KMS-11 (cell line): ENCODE results near the gene CCDC134.

Source experiments
- H2AFZ ChIP-seq: fragments of 200-600 bp; sonication (generic); 2 replicates; pipeline ENCODE4 v1.6.1; 2016; ENCODE audit warnings: antibody characterized with exemption, mixed run types, low read depth
- H3K27ac ChIP-seq: fragments of 200-600 bp; sonication (generic); 2 replicates; pipeline ENCODE4 v1.6.1; 2016; ENCODE audit warnings: mild to moderate bottlenecking, mixed run types
- H3K27me3 ChIP-seq: fragments of 200-600 bp; sonication (generic); 2 replicates; pipeline ENCODE4 v1.6.1; 2017; ENCODE audit warnings: mild to moderate bottlenecking, low read depth, mixed run types, moderate library complexity; ENCODE audit not compliant: insufficient read depth
- H3K36me3 ChIP-seq: fragments of 200-600 bp; sonication (generic); 2 replicates; pipeline ENCODE4 v1.6.1; 2017; ENCODE audit warnings: mild to moderate bottlenecking, mixed run types; ENCODE audit not compliant: insufficient read depth
- H3K4me1 ChIP-seq: fragments of 200-600 bp; sonication (generic); 2 replicates; pipeline ENCODE4 v1.6.1; 2016; ENCODE audit warnings: mild to moderate bottlenecking, low read depth, mixed run types; ENCODE audit not compliant: poor library complexity, severe bottlenecking
- H3K4me2 ChIP-seq: fragments of 200-600 bp; sonication (generic); 2 replicates; pipeline ENCODE4 v1.7.0; 2016; ENCODE audit warnings: mild to moderate bottlenecking, mixed run types
- H3K4me3 ChIP-seq: fragments of 200-600 bp; sonication (generic); IDR thresholded peaks from 2 replicates; pipeline ENCODE4 v1.6.1; 2017; ENCODE audit warnings: low read depth, low read length, mixed read lengths; ENCODE audit not compliant: insufficient read depth
- H3K79me2 ChIP-seq: fragments of 200-600 bp; sonication (generic); 2 replicates; pipeline ENCODE4 v1.6.1; 2016; ENCODE audit warnings: low read depth, mixed run types; ENCODE audit not compliant: insufficient read depth
- H3K9ac ChIP-seq: fragments of 200-600 bp; sonication (generic); 2 replicates; pipeline ENCODE4 v1.6.1; 2016; ENCODE audit warnings: mild to moderate bottlenecking, mixed run types
- H4K20me1 ChIP-seq: fragments of 200-600 bp; sonication (generic); 2 replicates; pipeline ENCODE4 v1.6.1; 2016; ENCODE audit warnings: mild to moderate bottlenecking, mixed run types; ENCODE audit not compliant: insufficient read depth
- CTCF ChIP-seq: fragments of 200-600 bp; sonication (generic); conservative IDR thresholded peaks from 2 replicates; pipeline ENCODE4 v1.6.1; 2017; ENCODE audit warnings: low read depth, mild to moderate bottlenecking, antibody characterized with exemption, low read length, moderate library complexity, mixed read lengths

CCDC134 gene

GRCh38 chr22:41848468-41848867 lies 48.0 kb downstream of the CCDC134 start:
- no peak overlapping the region for H3K4me3 ChIP-seq
- no peak overlapping the region for H3K4me2 ChIP-seq
- H3K79me2 ChIP-seq, result peaks cover 96% of the 10 kb centered on the region
- H3K27ac ChIP-seq, result no peak overlapping the region
- no peaks in the 10 kb centered on the region for H3K36me3 ChIP-seq
- H2AFZ ChIP-seq, result no peak overlapping the region
- TF ChIP-seq CTCF, result no peak
- peaks cover 29% of the 10 kb centered on the region; the same call in 1 of the 2 replicates for H4K20me1 ChIP-seq
- H3K4me1 ChIP-seq, result peaks cover 7% of the 10 kb centered on the region
- H3K9ac ChIP-seq, result no peak overlapping the region
- H3K27me3 ChIP-seq, result no peaks in the 10 kb centered on the region

DNA sequence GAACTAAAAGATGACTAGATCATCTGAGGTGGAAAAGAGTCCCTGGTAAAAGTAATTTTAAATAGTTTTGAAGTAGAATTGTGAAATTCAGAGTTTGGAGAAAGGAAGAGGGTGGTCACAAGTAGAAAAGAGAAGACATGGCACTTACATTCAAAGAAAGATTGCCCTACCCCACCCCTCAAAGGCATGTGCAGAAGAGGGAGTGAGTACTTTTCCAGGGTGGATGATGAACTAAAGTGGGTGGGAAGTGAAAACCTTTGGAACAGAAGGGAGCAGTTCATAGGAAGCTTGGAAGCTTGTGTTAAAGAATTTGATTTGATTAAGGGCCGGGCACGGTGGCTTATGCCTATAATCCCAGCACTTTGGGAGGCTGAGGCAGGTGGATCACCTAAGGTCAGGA lies 56.0 kb downstream of the CCDC134 start:
- no peak for TF ChIP-seq CTCF
- Histone ChIP-seq H4K20me1 (peaks cover 14% of the 10 kb centered on the region), H3K79me2 (peaks cover 96% of the 10 kb centered on the region), H2AFZ (no peak overlapping the region), H3K4me2 (no peak overlapping the region), H3K27me3 (no peaks in the 10 kb centered on the region), H3K36me3 (no peaks in the 10 kb centered on the region), H3K4me1 (peaks cover 45% of the 10 kb centered on the region), H3K4me3 (no peak overlapping the region), H3K9ac (no peak overlapping the region), H3K27ac (no peak overlapping the region)

- Histone ChIP-seq H3K4me3 (no peak overlapping the region), H3K79me2 (peaks cover 95% of the 10 kb centered on the region), H3K9ac (no peak overlapping the region), H3K4me2 (no peak overlapping the region), H3K36me3 (no peaks in the 10 kb centered on the region), H3K27ac (no peak overlapping the region), H3K27me3 (no peaks in the 10 kb centered on the region), H3K4me1 (peaks cover 53% of the 10 kb centered on the region), H2AFZ (no peak overlapping the region), H4K20me1 (peaks cover 15% of the 10 kb centered on the region)
- peak; percentile 63 for TF ChIP-seq CTCF
These were observed 56.8 kb downstream of the CCDC134 start for GRCh38 chr22:41857155-41857859.

DNA sequence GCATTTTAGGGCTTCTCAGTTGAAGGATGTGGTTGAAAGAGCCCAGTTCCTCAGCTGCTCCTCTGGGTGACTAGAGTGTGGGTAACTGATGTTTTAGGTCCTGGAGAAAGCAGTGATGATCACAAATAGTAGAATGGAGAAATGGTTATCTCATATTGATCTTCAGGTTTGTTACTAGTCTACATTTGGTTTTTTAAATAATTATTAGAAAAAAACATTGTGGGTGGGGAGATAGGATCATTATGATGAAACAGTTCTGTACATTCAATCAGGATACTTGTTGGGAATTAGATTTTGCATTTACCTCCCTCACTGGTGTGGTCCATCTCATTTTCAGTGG lies 57.4 kb downstream of the CCDC134 start:
- peaks cover 59% of the 10 kb centered on the region for H3K4me1 ChIP-seq
- no peak overlapping the region for H3K4me3 ChIP-seq
- no peaks in the 10 kb centered on the region for H3K27me3 ChIP-seq
- peaks cover 19% of the 10 kb centered on the region for H4K20me1 ChIP-seq
- peaks cover 95% of the 10 kb centered on the region for H3K79me2 ChIP-seq
- H2AFZ ChIP-seq, result no peak overlapping the region
- H3K4me2 ChIP-seq, result no peak overlapping the region
- TF ChIP-seq CTCF, result no peak; the same call in 1 of the 2 replicates
- H3K9ac ChIP-seq, result no peak overlapping the region
- H3K27ac ChIP-seq, result no peak overlapping the region
- H3K36me3 ChIP-seq, result no peaks in the 10 kb centered on the region
